ENCODE results near the gene DDX41.

The DDX41 gene

DNA sequence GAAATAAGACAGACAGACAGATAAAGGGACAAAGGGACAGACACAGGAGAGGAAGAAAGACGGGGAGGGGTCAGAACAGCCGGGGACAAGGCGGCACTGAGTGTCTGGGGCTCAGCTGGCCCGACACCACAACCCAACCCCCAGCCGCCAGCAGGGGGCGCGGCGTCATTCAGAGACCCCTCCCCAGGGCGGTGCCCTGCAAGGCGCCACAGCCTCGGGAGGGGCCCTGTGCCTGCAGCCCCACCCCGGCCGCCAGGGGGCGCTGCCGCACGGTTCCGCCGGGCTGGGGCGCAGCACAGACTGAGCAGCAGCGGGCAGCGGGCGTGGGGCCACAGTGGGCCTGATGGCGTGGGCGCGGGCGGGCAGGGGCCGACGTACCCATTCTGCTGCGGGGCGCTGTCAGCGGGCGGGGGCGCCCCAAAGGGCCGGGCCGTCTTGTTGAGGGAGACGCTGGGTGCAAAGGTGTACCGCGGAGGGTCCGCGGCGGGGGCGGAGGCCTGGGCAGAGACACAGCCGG lies 25.3 kb downstream of the DDX41 start:
- H3K9me3 ChIP-seq: no peaks in the 10 kb centered on the region
- TF ChIP-seq, protein P1, sequence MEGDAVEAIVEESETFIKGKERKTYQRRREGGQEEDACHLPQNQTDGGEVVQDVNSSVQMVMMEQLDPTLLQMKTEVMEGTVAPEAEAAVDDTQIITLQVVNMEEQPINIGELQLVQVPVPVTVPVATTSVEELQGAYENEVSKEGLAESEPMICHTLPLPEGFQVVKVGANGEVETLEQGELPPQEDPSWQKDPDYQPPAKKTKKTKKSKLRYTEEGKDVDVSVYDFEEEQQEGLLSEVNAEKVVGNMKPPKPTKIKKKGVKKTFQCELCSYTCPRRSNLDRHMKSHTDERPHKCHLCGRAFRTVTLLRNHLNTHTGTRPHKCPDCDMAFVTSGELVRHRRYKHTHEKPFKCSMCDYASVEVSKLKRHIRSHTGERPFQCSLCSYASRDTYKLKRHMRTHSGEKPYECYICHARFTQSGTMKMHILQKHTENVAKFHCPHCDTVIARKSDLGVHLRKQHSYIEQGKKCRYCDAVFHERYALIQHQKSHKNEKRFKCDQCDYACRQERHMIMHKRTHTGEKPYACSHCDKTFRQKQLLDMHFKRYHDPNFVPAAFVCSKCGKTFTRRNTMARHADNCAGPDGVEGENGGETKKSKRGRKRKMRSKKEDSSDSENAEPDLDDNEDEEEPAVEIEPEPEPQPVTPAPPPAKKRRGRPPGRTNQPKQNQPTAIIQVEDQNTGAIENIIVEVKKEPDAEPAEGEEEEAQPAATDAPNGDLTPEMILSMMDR (IDR thresholded peaks at IDR 0.05; ENCODE audit: low read depth, low read length): peak; percentile 68
- peaks cover 29% of the 10 kb centered on the region for H3K4me1 ChIP-seq
- H3K4me3 ChIP-seq (ENCODE audit: low read depth, low read length): no peak overlapping the region
- H3K36me3 ChIP-seq: peaks cover 33% of the 10 kb centered on the region
- peak; percentile 89 for DNase-seq
- H3K27me3 ChIP-seq: no peaks in the 10 kb centered on the region

DNA sequence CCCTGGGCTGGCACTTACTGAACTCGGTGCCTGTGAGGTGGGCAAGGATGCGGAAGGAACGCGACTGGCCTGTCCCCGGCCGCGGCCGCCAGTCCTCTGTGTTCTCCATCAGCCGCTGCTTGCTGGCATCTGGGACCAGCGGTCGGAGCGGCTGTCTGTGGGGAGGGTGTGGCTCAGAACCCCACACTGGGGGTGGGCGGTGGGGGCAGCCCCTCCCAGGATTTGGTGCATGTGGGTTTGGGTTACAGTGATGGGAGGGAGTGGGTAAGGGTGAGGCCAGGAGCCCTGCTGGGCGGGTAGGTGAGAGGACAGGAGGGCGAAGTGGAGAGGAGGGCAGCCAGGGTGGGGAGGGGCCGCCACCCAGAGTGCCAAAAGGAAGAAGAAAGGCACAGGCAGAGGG lies 25.8 kb downstream of the DDX41 start:
- TF ChIP-seq, protein P1 (IDR thresholded peaks at IDR 0.05; ENCODE audit: low read depth, low read length): no peak
- H3K27me3 ChIP-seq: no peaks in the 10 kb centered on the region
- DNase-seq: no peak
- H3K36me3 ChIP-seq: peaks cover 33% of the 10 kb centered on the region
- no peak overlapping the region for H3K4me3 ChIP-seq (ENCODE audit: low read depth, low read length)
- H3K4me1 ChIP-seq: peaks cover 25% of the 10 kb centered on the region
- H3K9me3 ChIP-seq: no peaks in the 10 kb centered on the region

DNA sequence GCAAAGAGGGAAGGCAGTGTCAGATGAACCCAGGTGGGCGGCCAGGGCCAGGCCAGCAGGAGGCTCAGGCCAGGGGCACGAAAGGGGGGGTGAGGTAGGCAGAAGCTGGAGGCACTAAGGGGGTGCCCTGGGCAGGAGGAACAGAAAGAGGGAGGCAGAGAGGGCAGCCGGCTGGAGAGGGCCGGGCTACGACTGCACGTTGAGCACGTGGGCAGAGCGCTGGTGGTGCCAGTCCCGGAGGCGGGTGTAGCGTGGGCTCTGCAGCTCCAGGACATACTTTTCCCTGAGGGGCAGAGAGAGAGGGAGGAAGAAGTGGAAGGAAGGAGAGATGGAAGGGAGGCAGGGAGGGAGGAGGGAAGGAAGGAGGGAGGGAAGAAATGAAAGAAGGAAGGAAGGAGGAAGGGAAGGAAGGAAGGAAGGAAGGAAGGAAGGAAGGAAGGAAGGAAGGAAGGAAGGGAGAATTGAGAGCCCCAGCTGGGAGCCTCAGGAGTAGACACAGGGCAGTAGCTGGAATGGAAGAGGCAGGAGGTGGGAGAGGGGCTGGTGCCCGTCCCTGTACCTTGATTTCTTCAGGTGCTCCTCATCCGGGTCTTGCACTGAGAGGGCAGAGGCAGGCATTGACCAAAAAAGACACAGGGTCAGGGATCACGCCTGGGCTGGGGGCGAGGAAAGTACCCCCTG lies 26.3 kb downstream of the DDX41 start:
- peaks cover 19% of the 10 kb centered on the region for H3K4me1 ChIP-seq
- no peak overlapping the region for H3K4me3 ChIP-seq (ENCODE audit: low read depth, low read length)
- DNase-seq: no peak
- no peaks in the 10 kb centered on the region for H3K27me3 ChIP-seq
- H3K9me3 ChIP-seq: no peaks in the 10 kb centered on the region
- TF ChIP-seq, protein P1 (IDR thresholded peaks at IDR 0.05; ENCODE audit: low read depth, low read length): no peak
- H3K36me3 ChIP-seq: peaks cover 33% of the 10 kb centered on the region

DNA sequence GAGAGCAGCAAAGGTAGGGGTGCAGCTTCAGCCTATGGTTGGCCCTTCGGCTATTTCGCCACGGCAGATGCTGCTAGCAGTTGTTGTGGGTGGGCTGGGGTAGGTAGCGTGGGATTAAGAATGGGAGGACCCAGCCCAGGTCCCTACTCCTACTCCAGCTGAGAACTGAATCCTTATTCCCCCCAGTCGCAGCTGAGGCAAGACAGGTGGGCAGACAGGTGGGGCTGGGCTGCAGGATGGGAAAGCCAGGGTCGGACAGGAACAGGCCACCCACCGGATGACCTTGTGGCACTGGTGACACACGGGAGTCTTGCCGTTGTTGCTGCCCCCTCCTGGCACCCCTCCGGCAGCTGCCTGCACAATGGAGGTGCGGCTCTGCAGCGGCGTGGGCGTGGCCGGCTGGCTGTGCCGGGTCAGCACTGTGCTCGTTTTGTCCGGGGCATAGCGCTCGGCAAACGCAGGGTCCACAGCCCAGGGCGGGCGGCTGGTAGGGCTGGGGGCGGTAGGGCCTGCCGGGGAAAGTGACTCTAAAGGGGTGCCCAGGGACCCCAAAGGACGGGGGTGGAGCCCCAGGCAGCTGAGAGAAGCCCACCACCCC lies 27.5 kb downstream of the DDX41 start:
- no peak overlapping the region for H3K4me3 ChIP-seq (ENCODE audit: low read depth, low read length)
- peak; percentile 85 for DNase-seq
- H3K36me3 ChIP-seq: peaks cover 30% of the 10 kb centered on the region

DNA sequence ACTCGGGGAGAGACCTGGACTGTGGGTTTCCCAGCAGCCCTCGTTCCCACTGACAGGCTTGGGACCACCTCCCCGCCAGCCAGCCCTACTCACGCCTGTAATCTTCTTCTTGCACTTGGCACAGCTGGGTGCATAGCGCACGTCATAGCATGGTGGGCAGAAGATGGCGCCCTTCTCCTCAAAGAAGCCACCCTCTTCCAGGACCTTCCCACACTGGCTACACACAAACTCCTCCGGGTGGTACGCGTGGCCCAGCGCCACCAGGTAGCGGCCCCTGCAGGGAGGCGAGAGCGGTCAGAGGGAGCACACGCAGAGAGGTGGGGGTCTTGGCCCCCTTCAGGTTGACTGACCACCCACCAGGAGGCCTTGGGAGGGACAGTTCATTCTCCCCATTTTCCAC lies 28.8 kb downstream of the DDX41 start:
- Histone ChIP-seq H3K36me3 (peaks cover 30% of the 10 kb centered on the region), H3K4me3 (ENCODE audit: low read depth, low read length) (no peak overlapping the region), H3K9me3 (no peaks in the 10 kb centered on the region), H3K27me3 (no peaks in the 10 kb centered on the region), H3K4me1 (peaks cover 6% of the 10 kb centered on the region; the same call in 1 of the 2 replicates)
- no peak for DNase-seq
- TF ChIP-seq, protein P1 (IDR thresholded peaks at IDR 0.05; ENCODE audit: low read depth, low read length): 0 out of 2 replicates have a peak, but pooled peaks have one; percentile 8

More for the DNA sequence above, 27.5 kb downstream of the DDX41 start:
- TF ChIP-seq, protein P1 (IDR thresholded peaks at IDR 0.05; ENCODE audit: low read depth, low read length): peak; percentile 60
- H3K4me1 ChIP-seq: peaks cover 9% of the 10 kb centered on the region
- no peaks in the 10 kb centered on the region for H3K9me3 ChIP-seq
- no peaks in the 10 kb centered on the region for H3K27me3 ChIP-seq

DNA sequence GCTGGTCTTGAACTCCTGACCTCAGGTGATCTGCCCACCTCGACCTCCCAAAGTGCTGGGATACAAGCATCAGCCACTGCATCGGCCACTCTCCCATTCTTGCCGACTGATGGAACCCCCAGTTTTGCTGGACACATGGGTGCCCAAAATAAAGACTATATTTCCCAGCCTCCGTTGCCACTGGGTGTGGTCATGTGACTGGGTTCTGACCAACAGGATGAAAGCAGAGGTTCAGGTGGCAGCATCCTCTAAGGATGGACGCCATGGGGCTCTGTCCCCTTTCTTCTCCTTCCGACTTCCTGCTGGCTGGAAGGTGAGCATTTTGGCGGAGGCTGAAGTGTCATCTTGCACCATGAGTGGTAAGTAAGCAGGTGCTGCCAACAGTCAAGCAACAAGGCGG lies 29.6 kb downstream of the DDX41 start:
- Histone ChIP-seq H3K9me3 (no peaks in the 10 kb centered on the region), H3K4me1 (peaks cover 6% of the 10 kb centered on the region; the same call in 1 of the 2 replicates), H3K4me3 (ENCODE audit: low read depth, low read length) (no peak overlapping the region), H3K27me3 (no peaks in the 10 kb centered on the region), H3K36me3 (peaks cover 28% of the 10 kb centered on the region)
- TF ChIP-seq, protein P1 (IDR thresholded peaks at IDR 0.05; ENCODE audit: low read depth, low read length): no peak
- DNase-seq: no peak
